ENCODE results near the gene DNAJC30. TPM values are rescaled to one million over a fixed set of nuclear protein-coding genes. Genes with fewer than 3 reads are reported as not detected.

Gene DNAJC30
- total RNA-seq, 4 donors from 2014 or later = 2.7 to 8.4 (median 6.3) TPM

DNA sequence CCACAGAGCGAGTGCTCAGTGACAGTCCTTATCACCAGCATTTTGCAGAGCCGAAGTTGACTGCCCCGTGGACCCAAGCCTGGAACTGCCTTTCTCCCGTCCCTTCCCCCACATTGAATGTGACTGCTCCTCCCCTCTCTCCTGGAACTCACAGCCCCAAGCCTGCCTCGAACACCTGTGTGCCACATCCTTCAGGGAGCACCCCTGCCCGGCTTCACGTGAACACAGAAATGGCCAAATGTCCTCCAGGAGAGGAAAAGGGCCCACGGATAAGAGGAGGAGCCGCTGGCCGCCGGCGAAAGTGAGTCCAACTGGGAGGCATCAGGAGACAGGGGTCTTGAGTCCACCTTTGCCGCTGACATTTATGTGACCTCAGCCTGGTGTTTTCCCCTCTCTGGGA lies 20.0 kb upstream of the DNAJC30 start:
- 66 to 74% methylated on average over 13 of the region's 13 CpGs for WGBS, 2 donors
- TF ChIP-seq EP300 (IDR thresholded peaks at IDR 0.05) (no peak), POLR2A (IDR thresholded peaks at IDR 0.05) (no peak)
- TF ChIP-seq, protein P1, sequence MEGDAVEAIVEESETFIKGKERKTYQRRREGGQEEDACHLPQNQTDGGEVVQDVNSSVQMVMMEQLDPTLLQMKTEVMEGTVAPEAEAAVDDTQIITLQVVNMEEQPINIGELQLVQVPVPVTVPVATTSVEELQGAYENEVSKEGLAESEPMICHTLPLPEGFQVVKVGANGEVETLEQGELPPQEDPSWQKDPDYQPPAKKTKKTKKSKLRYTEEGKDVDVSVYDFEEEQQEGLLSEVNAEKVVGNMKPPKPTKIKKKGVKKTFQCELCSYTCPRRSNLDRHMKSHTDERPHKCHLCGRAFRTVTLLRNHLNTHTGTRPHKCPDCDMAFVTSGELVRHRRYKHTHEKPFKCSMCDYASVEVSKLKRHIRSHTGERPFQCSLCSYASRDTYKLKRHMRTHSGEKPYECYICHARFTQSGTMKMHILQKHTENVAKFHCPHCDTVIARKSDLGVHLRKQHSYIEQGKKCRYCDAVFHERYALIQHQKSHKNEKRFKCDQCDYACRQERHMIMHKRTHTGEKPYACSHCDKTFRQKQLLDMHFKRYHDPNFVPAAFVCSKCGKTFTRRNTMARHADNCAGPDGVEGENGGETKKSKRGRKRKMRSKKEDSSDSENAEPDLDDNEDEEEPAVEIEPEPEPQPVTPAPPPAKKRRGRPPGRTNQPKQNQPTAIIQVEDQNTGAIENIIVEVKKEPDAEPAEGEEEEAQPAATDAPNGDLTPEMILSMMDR (IDR thresholded peaks at IDR 0.05) = no peak
- no peaks in the 10 kb centered on the region for H3K9me3 ChIP-seq
- H3K36me3 ChIP-seq = peaks cover 0 to 56% (median 4%) of the 10 kb centered on the region in 3 donors
- H3K4me3 ChIP-seq = no peak overlapping the region
- no peak for DNase-seq (ENCODE audit: low spot score in 2 of 2)
- H3K27ac ChIP-seq = no peak overlapping the region
- peaks cover 0 to 14% (median 0%) of the 10 kb centered on the region in 4 donors for H3K4me1 ChIP-seq
- no peaks in the 10 kb centered on the region for H3K27me3 ChIP-seq

DNA sequence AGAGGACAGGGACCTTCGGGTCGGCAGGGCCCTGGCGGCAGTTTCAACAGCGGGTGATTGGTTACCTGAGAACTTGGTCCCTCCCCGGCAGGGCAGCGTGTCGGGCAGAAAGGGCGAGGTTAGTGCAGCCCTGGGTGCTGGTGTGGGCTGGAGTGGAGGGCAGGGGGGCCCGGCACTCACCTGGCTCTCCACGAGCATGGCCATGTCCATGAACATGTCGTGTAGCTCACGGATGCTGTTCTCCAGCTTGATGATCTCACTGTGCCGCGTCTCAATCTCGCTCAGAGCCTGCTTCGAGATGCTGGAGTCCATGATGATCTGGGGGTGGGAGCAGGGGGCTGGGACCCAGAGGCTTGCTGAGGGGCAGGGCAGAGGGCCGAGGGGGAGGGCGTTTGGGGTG lies 19.4 kb upstream of the DNAJC30 start:
- Histone ChIP-seq H3K36me3 (peaks cover 0 to 61% (median 5%) of the 10 kb centered on the region in 3 donors), H3K27me3 (no peaks in the 10 kb centered on the region), H3K27ac (no peak overlapping the region), H3K4me3 (no peak overlapping the region), H3K9me3 (no peaks in the 10 kb centered on the region), H3K4me1 (peaks cover 0 to 14% (median 0%) of the 10 kb centered on the region in 4 donors)
- no peak for DNase-seq (ENCODE audit: low spot score in 2 of 2)
- TF ChIP-seq EP300 (IDR thresholded peaks at IDR 0.05) (no peak), POLR2A (IDR thresholded peaks at IDR 0.05) (no peak)
- TF ChIP-seq, protein P1 (IDR thresholded peaks at IDR 0.05) = no peak
- 89 to 94% methylated on average over 7 to 18 of the region's 18 CpGs for WGBS, 2 donors

DNA sequence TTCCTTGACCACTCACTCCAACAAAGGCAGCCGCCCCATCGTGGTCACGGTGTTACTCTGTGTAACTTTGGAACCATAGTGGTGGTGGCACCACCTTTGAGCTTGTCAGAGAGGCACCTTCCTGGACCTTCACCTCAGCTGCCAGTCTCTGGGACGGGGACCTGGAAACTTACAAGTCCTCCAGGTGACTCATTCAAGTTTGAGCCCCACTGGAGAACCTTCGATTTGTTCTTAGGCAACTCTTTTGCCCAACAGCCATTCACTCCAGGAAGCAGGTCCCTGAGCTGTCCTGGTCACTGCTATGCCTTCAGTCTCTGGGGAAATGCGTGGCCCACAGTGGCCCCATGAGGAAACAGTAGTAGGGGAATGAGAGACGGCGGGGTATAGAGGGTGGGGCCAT lies 19.0 kb upstream of the DNAJC30 start:
- Histone ChIP-seq H3K27ac (no peak overlapping the region), H3K4me3 (no peak overlapping the region), H3K9me3 (no peaks in the 10 kb centered on the region), H3K4me1 (peaks cover 0 to 14% (median 0%) of the 10 kb centered on the region in 4 donors), H3K36me3 (peaks cover 0 to 63% (median 6%) of the 10 kb centered on the region in 3 donors), H3K27me3 (no peaks in the 10 kb centered on the region)
- WGBS, 2 donors = 81 to 87% methylated on average over 8 of the region's 8 CpGs
- no peak for TF ChIP-seq EP300 (IDR thresholded peaks at IDR 0.05)
- TF ChIP-seq, protein P1 (IDR thresholded peaks at IDR 0.05) = no peak
- no peak for TF ChIP-seq POLR2A (IDR thresholded peaks at IDR 0.05)
- DNase-seq (ENCODE audit: low spot score in 2 of 2) = no peak

DNA sequence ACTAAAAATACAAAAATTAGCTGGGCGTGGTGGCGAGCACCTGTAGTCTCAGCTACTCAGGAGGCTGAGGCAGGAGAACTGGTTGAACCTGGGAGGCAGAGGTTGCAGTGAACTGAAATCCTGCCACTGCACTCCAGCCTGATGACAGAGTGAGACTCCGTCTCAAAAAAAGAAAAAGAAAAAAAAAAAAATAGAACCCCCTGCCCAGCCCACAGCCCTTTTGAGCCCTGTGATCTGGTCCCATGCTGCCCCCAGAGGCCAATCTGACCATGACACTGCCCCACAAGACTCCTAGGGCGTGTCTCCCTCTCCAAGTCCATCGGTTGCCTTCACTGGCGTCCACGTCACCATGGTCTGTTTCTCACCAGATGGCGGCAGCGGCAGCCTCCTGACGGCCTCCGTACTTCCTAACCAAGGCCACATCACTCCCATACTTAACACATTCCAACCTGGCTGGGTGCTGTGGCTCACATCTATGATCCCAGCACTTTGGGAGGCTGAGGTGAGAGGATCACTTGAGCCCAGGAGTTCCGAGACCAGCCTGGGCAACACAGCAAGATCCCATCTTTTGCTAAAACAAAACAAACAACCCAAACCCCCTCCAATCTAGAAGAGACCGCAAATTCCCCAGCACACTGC lies 18.2 kb upstream of the DNAJC30 start:
- H3K27me3 ChIP-seq = no peaks in the 10 kb centered on the region
- H3K27ac ChIP-seq = no peak overlapping the region
- TF ChIP-seq, protein P1 (IDR thresholded peaks at IDR 0.05) = peak in 3 of 5 experiments; percentile 12 to 46 (median 32)
- TF ChIP-seq EP300 (IDR thresholded peaks at IDR 0.05) (no peak), POLR2A (IDR thresholded peaks at IDR 0.05) (no peak)
- peaks cover 0 to 14% (median 0%) of the 10 kb centered on the region in 4 donors for H3K4me1 ChIP-seq
- H3K36me3 ChIP-seq = peaks cover 0 to 63% (median 14%) of the 10 kb centered on the region in 3 donors
- WGBS, 2 donors = 67 to 74% methylated on average over 13 of the region's 13 CpGs
- no peak overlapping the region for H3K4me3 ChIP-seq
- DNase-seq (ENCODE audit: low spot score in 2 of 2) = no peak
- H3K9me3 ChIP-seq = no peaks in the 10 kb centered on the region

DNA sequence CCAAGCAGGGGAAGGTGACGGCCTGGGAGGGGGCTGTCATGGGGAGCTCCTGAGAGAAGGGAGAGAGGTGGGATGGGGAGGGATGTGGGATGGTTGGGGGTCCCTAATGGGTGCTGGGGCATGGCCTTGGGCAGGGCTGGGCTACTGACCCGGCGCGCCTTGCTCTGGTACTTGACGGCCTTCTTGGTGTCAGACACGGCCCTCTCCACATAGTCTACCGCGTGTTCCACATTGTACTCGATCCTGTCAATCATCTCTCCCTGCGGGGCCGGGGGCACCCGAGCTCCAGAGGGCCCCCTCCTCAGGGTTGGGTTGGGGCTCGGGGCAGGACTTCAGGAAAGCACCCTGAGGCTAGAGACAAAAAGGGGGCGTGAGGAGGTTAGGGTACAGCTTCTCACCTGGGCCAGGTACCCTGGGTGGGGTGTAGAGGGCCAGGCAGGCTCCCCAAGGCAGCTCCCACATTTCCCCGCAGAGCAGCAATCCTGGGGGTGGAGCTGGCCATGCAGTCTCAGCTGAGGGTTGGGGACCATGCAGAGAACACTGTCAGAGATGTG lies 17.4 kb upstream of the DNAJC30 start:
- Histone ChIP-seq H3K4me3 (no peak overlapping the region), H3K4me1 (peaks cover 0 to 14% (median 0%) of the 10 kb centered on the region in 4 donors), H3K36me3 (peaks cover 0 to 70% (median 19%) of the 10 kb centered on the region in 3 donors), H3K27me3 (no peaks in the 10 kb centered on the region), H3K27ac (no peak overlapping the region), H3K9me3 (no peaks in the 10 kb centered on the region)
- 84 to 86% methylated on average over 15 of the region's 15 CpGs for WGBS, 2 donors
- no peak for DNase-seq (ENCODE audit: low spot score in 2 of 2)
- no peak for TF ChIP-seq EP300 (IDR thresholded peaks at IDR 0.05)
- TF ChIP-seq, protein P1 (IDR thresholded peaks at IDR 0.05) = no peak
- TF ChIP-seq POLR2A (IDR thresholded peaks at IDR 0.05) = no peak

All from tibial nerve (tissue), 4 donors.